Neural cell (in vitro differentiated cells): ENCODE data around the gene CSNK2B. TPM values are rescaled to one million over a fixed set of nuclear protein-coding genes. Genes with fewer than 3 reads are reported as not detected.

Experiments
- H2AFZ ChIP-seq: fragments of 200-600, 300-800 bp; sonication (generic), shearing (Covaris generic); 2 replicates; pipeline ENCODE4 v1.6.0; 2014; ENCODE audit warnings: low read depth, mild to moderate bottlenecking, antibody characterized with exemption, low read length, moderate library complexity
- H3F3A ChIP-seq: fragments of 200-600 bp; shearing (Covaris generic); 2 replicates; pipeline ENCODE4 v1.6.1; 2016; ENCODE audit warnings: mild to moderate bottlenecking, moderate library complexity, mixed read lengths, antibody characterized with exemption, low read length; ENCODE audit not compliant: insufficient read depth, poor library complexity, severe bottlenecking
- H3K27ac ChIP-seq: fragments of 200-600, 300-800 bp; sonication (generic), shearing (Covaris generic); 2 replicates; pipeline ENCODE4 v1.5.1; 2014; ENCODE audit warnings: mild to moderate bottlenecking, low read length, moderate library complexity
- H3K27me3 ChIP-seq: fragments of 300-800, 200-600 bp; sonication (generic), shearing (Covaris generic); 2 replicates; pipeline ENCODE4 v1.6.0; 2014; ENCODE audit warnings: mild to moderate bottlenecking, low read depth, low read length, moderate library complexity; ENCODE audit not compliant: insufficient read depth
- H3K36me3 ChIP-seq: fragments of 300-800, 200-600 bp; sonication (generic), shearing (Covaris generic); 2 replicates; pipeline ENCODE4 v1.5.1; 2014; ENCODE audit warnings: mild to moderate bottlenecking, antibody characterized with exemption, low read length, moderate library complexity; ENCODE audit not compliant: insufficient read depth
- H3K4me2 ChIP-seq: fragments of 300-800, 200-600 bp; sonication (generic), shearing (Covaris generic); 2 replicates; pipeline ENCODE4 v1.6.0; 2014; ENCODE audit warnings: mild to moderate bottlenecking, low read length
- H3K4me3 ChIP-seq: fragments of 300-800, 200-600 bp; sonication (generic), shearing (Covaris generic); 2 replicates; pipeline ENCODE4 v1.5.1; 2014; ENCODE audit warnings: mild to moderate bottlenecking, low read length, moderate library complexity
- H3K79me2 ChIP-seq: fragments of 200-600 bp; shearing (Covaris generic); replicated peaks from 2 replicates; pipeline ENCODE4 v1.6.0; 2014; ENCODE audit warnings: mild to moderate bottlenecking, low read length, moderate library complexity; ENCODE audit not compliant: insufficient read depth
- H3K9ac ChIP-seq: fragments of 300-800, 200-600 bp; sonication (generic), shearing (Covaris generic); 2 replicates; pipeline ENCODE4 v1.6.1; 2016; ENCODE audit warnings: mild to moderate bottlenecking, low read length, mixed read lengths
- H3K9me2 ChIP-seq: fragments of 200-600 bp; shearing (Covaris generic); 2 replicates; pipeline ENCODE4 v1.6.1; 2016; ENCODE audit warnings: mild to moderate bottlenecking, low read length, mixed read lengths; ENCODE audit not compliant: insufficient read depth
- H3K9me3 ChIP-seq: fragments of 200-600, 300-800 bp; sonication (generic), shearing (Covaris generic); 2 replicates; pipeline ENCODE4 v1.6.1; 2016; ENCODE audit warnings: mild to moderate bottlenecking, mixed run types, low read length, moderate library complexity, mixed read lengths
- H4K20me1 ChIP-seq: fragments of 200-600 bp; shearing (Covaris generic); 2 replicates; pipeline ENCODE4 v1.6.1; 2016; ENCODE audit warnings: mild to moderate bottlenecking, mixed run types; ENCODE audit not compliant: insufficient read depth
- EP300 ChIP-seq: fragments of 450-650 bp; conservative IDR thresholded peaks from 2 replicates; pipeline ENCODE4 v1.6.1; 2014; ENCODE audit warnings: antibody characterized with exemption, mild to moderate bottlenecking, moderate library complexity; ENCODE audit not compliant: poor library complexity, severe bottlenecking
- EZH2 ChIP-seq: fragments of 200-600, 300-800 bp; shearing (Covaris generic), sonication (generic); IDR thresholded peaks from 2 replicates; pipeline ENCODE4 v1.6.1; 2014; ENCODE audit warnings: antibody characterized with exemption, low read length, borderline replicate concordance, mild to moderate bottlenecking; ENCODE audit not compliant: insufficient read depth, poor library complexity, severe bottlenecking
- MXI1 ChIP-seq: fragments of 450-650 bp; conservative IDR thresholded peaks from 2 replicates; pipeline ENCODE4 v1.6.1; 2014; ENCODE audit warnings: antibody characterized with exemption, mild to moderate bottlenecking; ENCODE audit not compliant: poor library complexity, severe bottlenecking
- POLR2AphosphoS5 ChIP-seq: IDR thresholded peaks from 2 replicates; pipeline ENCODE4 v1.6.1; 2012
- RAD21 ChIP-seq: fragments of 450-650 bp; conservative IDR thresholded peaks from 2 replicates; pipeline ENCODE4 v1.6.1; 2014; ENCODE audit warnings: antibody characterized with exemption, mild to moderate bottlenecking, moderate library complexity
- SMC3 ChIP-seq: fragments of 450-650 bp; conservative IDR thresholded peaks from 2 replicates; pipeline ENCODE4 v1.6.1; 2014; ENCODE audit warnings: antibody characterized with exemption, mild to moderate bottlenecking, moderate library complexity; ENCODE audit not compliant: poor library complexity
- TAF1 ChIP-seq: IDR thresholded peaks from 2 replicates; pipeline ENCODE4 v1.6.1; 2012; ENCODE audit warnings: low read depth
- polyA plus RNA-seq: library from polyadenylated mRNA; depleted of rRNA; stranded (reverse); fragments of >200 nt; gene quantifications from 2 replicates; pipeline ENCODE4 v1.2.3, GENCODE V29; 2014
- TF ChIP-seq, protein P1 (sequence below): IDR thresholded peaks from 2 replicates; pipeline ENCODE4 v1.6.1; 2012; ENCODE audit warnings: borderline replicate concordance
- TF ChIP-seq, protein P2 (sequence below): fragments of 450-650 bp; IDR thresholded peaks from 2 replicates; pipeline ENCODE4 v1.5.1; 2014; ENCODE audit warnings: antibody characterized with exemption, mild to moderate bottlenecking, moderate library complexity; ENCODE audit not compliant: poor library complexity, severe bottlenecking

Gene CSNK2B
- polyA plus RNA-seq, 1 donor from 2014 or later, result 135 TPM

DNA sequence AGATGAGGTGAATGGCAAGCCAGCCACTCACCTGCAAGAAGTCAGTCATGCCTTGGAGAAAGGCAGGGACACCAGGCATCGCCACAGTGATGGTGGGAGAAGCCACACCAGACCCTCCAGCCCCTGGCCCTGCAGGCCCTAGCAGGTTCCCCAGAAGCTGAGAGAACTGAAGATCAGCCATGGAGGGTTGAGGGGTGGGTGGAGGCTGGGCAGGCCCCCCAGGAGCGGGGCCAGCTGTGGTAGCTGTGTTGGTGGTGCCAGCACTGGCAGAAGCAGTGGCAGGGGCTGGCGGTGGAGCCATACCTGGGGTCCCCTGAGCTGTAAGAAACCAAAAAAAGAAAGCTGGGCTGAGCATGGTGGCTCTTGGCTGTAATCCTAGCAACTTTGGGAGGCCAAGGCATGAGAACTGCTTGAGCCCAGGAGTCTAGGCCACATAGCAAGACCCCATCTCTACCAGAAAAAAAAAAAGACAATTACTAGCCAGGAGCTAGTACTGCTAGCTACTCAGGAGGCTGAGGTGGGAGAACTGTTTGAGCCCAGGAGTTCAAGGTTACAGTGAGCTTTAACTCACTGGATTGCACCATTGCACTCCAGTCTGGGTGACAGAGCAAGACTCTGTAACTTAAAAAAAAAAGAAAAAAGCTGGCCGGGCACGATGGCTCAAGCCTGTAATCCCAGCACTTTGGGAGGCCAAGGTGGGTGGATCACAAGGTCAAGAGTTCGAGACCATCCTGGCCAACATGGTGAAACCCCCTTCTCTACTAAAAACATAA is 22.9 kb upstream of the CSNK2B start:
- no peaks in the 10 kb centered on the region for H3K79me2 ChIP-seq
- H3K9ac ChIP-seq, result no peak overlapping the region
- H3K36me3 ChIP-seq, result no peaks in the 10 kb centered on the region
- no peak overlapping the region for H2AFZ ChIP-seq
- no peaks in the 10 kb centered on the region for H3F3A ChIP-seq
- H3K4me3 ChIP-seq, result no peak overlapping the region
- no peaks in the 10 kb centered on the region for H3K9me2 ChIP-seq
- no peak overlapping the region for H3K4me2 ChIP-seq
- H3K27ac ChIP-seq, result no peak overlapping the region
- no peaks in the 10 kb centered on the region for H3K27me3 ChIP-seq
- H3K9me3 ChIP-seq, result no peaks in the 10 kb centered on the region
- no peaks in the 10 kb centered on the region for H4K20me1 ChIP-seq
- TF ChIP-seq, protein P1, sequence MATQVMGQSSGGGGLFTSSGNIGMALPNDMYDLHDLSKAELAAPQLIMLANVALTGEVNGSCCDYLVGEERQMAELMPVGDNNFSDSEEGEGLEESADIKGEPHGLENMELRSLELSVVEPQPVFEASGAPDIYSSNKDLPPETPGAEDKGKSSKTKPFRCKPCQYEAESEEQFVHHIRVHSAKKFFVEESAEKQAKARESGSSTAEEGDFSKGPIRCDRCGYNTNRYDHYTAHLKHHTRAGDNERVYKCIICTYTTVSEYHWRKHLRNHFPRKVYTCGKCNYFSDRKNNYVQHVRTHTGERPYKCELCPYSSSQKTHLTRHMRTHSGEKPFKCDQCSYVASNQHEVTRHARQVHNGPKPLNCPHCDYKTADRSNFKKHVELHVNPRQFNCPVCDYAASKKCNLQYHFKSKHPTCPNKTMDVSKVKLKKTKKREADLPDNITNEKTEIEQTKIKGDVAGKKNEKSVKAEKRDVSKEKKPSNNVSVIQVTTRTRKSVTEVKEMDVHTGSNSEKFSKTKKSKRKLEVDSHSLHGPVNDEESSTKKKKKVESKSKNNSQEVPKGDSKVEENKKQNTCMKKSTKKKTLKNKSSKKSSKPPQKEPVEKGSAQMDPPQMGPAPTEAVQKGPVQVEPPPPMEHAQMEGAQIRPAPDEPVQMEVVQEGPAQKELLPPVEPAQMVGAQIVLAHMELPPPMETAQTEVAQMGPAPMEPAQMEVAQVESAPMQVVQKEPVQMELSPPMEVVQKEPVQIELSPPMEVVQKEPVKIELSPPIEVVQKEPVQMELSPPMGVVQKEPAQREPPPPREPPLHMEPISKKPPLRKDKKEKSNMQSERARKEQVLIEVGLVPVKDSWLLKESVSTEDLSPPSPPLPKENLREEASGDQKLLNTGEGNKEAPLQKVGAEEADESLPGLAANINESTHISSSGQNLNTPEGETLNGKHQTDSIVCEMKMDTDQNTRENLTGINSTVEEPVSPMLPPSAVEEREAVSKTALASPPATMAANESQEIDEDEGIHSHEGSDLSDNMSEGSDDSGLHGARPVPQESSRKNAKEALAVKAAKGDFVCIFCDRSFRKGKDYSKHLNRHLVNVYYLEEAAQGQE, result no peak
- no peak for TF ChIP-seq MXI1
- TF ChIP-seq, protein P2, sequence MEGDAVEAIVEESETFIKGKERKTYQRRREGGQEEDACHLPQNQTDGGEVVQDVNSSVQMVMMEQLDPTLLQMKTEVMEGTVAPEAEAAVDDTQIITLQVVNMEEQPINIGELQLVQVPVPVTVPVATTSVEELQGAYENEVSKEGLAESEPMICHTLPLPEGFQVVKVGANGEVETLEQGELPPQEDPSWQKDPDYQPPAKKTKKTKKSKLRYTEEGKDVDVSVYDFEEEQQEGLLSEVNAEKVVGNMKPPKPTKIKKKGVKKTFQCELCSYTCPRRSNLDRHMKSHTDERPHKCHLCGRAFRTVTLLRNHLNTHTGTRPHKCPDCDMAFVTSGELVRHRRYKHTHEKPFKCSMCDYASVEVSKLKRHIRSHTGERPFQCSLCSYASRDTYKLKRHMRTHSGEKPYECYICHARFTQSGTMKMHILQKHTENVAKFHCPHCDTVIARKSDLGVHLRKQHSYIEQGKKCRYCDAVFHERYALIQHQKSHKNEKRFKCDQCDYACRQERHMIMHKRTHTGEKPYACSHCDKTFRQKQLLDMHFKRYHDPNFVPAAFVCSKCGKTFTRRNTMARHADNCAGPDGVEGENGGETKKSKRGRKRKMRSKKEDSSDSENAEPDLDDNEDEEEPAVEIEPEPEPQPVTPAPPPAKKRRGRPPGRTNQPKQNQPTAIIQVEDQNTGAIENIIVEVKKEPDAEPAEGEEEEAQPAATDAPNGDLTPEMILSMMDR, result no peak
- TF ChIP-seq TAF1, result no peak
- TF ChIP-seq RAD21, result no peak
- no peak for TF ChIP-seq EP300
- no peak for TF ChIP-seq SMC3
- TF ChIP-seq EZH2, result no peak
- no peak for TF ChIP-seq POLR2AphosphoS5

DNA sequence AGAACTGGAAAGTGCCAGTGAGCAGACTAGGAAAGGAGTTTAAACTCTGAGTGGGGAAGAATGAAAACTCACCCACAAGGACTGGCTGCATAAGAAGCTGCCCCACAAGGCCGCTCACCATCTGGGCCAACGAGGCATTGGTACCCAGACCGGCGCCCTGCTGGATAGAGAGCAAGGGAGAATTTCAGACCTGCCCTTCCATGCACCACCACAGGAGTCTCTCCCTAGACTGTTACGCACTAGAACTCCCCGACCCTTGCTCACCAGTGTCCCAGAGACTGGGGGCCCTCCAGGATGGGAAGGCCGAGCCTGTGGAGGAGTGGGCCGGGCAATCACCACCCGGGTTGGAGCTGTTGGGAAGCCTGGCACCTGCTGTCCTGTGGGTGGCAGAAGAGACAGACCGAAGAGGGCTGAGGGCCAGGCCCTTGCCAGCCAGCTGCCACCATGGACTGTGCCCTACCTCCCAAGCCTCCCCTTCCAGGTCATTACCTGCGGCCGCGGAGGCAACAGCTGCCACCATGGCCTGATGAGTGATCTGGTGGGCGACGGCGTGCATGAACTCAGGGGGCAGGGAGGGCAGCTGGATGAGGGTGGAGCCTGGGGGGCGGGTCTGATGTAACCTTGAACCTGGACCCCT is 21.9 kb upstream of the CSNK2B start:
- peaks cover 3% of the 10 kb centered on the region for H3K79me2 ChIP-seq
- no peaks in the 10 kb centered on the region for H3K27me3 ChIP-seq
- no peak overlapping the region for H3K9ac ChIP-seq
- TF ChIP-seq SMC3 (no peak), EP300 (no peak), MXI1 (no peak), EZH2 (no peak), POLR2AphosphoS5 (no peak), RAD21 (no peak), TAF1 (no peak)
- TF ChIP-seq, protein P1, result no peak
- TF ChIP-seq, protein P2, result no peak
- no peak overlapping the region for H3K27ac ChIP-seq
- H3K4me3 ChIP-seq, result no peak overlapping the region
- H3K9me3 ChIP-seq, result no peaks in the 10 kb centered on the region
- no peaks in the 10 kb centered on the region for H3F3A ChIP-seq
- no peak overlapping the region for H3K4me2 ChIP-seq
- no peaks in the 10 kb centered on the region for H3K36me3 ChIP-seq
- no peaks in the 10 kb centered on the region for H4K20me1 ChIP-seq
- no peaks in the 10 kb centered on the region for H3K9me2 ChIP-seq
- H2AFZ ChIP-seq, result no peak overlapping the region
